ENCODE data around the gene TAF5L. TPM values are rescaled to one million over a fixed set of nuclear protein-coding genes. Genes with fewer than 3 reads are reported as not detected.

TAF5L gene
- polyA plus RNA-seq, 4 donors = 8.4 to 16.3 (median 10.5) TPM

- WGBS, 3 donors = 91 to 98% (median 94%) methylated on average over 4 of the region's 4 CpGs
- Histone ChIP-seq H3K27me3 (ENCODE audit: control insufficient read depth in 3 of 3, insufficient read depth in 3 of 3, low read length in 3 of 3) (no peaks in the 10 kb centered on the region), H3K36me3 (ENCODE audit: control insufficient read depth in 3 of 3, insufficient read depth in 2 of 3, low read depth in 1 of 3, low read length in 3 of 3) (peaks cover 13 to 45% (median 15%) of the 10 kb centered on the region in 3 donors), H3K9me3 (ENCODE audit: control insufficient read depth in 2 of 2, insufficient read depth in 1 of 2, low read depth in 1 of 2, low read length in 1 of 2) (no peaks in the 10 kb centered on the region), H3K4me1 (ENCODE audit: control insufficient read depth in 3 of 3, insufficient read depth in 2 of 3, low read depth in 1 of 3, low read length in 2 of 3) (no peaks in the 10 kb centered on the region), H3K4me3 (ENCODE audit: low read depth in 1 of 3, low read length in 3 of 3) (no peak overlapping the region), H3K27ac (ENCODE audit: low read depth in 1 of 3, low read length in 2 of 3) (no peak overlapping the region)
- no peak for FAIRE-seq
- DNase-seq = no peak
Measured at GRCh38 chr1:229650045-229650444, 24.1 kb upstream of the TAF5L start.

- Histone ChIP-seq H3K27ac (ENCODE audit: low read depth in 1 of 3, low read length in 2 of 3) (no peak overlapping the region), H3K27me3 (ENCODE audit: control insufficient read depth in 3 of 3, insufficient read depth in 3 of 3, low read length in 3 of 3) (no peaks in the 10 kb centered on the region), H3K9me3 (ENCODE audit: control insufficient read depth in 2 of 2, insufficient read depth in 1 of 2, low read depth in 1 of 2, low read length in 1 of 2) (no peaks in the 10 kb centered on the region), H3K4me1 (ENCODE audit: control insufficient read depth in 3 of 3, insufficient read depth in 2 of 3, low read depth in 1 of 3, low read length in 2 of 3) (no peaks in the 10 kb centered on the region), H3K36me3 (ENCODE audit: control insufficient read depth in 3 of 3, insufficient read depth in 2 of 3, low read depth in 1 of 3, low read length in 3 of 3) (peaks cover 9 to 48% (median 17%) of the 10 kb centered on the region in 3 donors), H3K4me3 (ENCODE audit: low read depth in 1 of 3, low read length in 3 of 3) (no peak overlapping the region)
- FAIRE-seq (no peak), DNase-seq (no peak)
- 95 to 97% (median 96%) methylated on average over 4 of the region's 4 CpGs for WGBS, 3 donors
Measured at GRCh38 chr1:229648406-229648805, 22.5 kb upstream of the TAF5L start.

DNA sequence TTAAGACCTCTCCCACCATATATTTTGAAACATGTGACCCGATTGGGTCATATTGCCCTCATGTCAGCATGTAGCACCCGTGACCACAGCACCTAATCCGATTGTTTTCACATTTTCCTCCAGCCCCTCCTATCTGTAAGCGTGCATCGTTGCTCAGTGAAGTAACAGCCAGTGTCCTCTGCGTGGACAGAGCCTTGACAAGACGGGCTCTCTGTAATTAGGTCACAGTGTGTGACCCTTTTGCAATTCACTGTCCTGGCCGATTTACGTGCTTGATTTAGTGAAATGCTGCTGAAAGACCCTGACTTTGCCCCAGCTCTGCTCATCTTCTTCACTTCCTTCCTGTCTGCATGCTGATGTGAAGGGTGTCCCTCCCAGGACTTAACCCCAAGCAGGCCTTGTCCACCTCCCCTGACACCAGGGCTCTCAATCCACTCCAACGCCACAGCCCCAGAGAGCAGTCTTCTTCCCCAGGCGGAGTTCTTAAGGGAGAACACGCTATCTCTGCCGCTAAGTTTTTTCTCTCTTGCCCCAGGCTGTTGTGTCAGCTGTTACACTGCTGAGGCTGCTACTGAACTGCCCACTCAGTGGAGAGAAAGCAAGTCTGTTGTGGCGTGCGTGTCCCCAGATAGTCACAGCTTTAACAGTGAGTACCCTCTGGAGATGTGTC, 19.5 kb upstream of the TAF5L start:
- Histone ChIP-seq H3K4me3 (ENCODE audit: low read depth in 1 of 3, low read length in 3 of 3) (no peak overlapping the region), H3K4me1 (ENCODE audit: control insufficient read depth in 3 of 3, insufficient read depth in 2 of 3, low read depth in 1 of 3, low read length in 2 of 3) (no peaks in the 10 kb centered on the region), H3K27me3 (ENCODE audit: control insufficient read depth in 3 of 3, insufficient read depth in 3 of 3, low read length in 3 of 3) (no peaks in the 10 kb centered on the region), H3K27ac (ENCODE audit: low read depth in 1 of 3, low read length in 2 of 3) (no peak overlapping the region), H3K9me3 (ENCODE audit: control insufficient read depth in 2 of 2, insufficient read depth in 1 of 2, low read depth in 1 of 2, low read length in 1 of 2) (no peaks in the 10 kb centered on the region), H3K36me3 (ENCODE audit: control insufficient read depth in 3 of 3, insufficient read depth in 2 of 3, low read depth in 1 of 3, low read length in 3 of 3) (peaks cover 12 to 44% (median 13%) of the 10 kb centered on the region in 3 donors)
- DNase-seq = no peak
- 93 to 97% (median 97%) methylated on average over 15 of the region's 15 CpGs for WGBS, 3 donors
- FAIRE-seq = no peak

DNA sequence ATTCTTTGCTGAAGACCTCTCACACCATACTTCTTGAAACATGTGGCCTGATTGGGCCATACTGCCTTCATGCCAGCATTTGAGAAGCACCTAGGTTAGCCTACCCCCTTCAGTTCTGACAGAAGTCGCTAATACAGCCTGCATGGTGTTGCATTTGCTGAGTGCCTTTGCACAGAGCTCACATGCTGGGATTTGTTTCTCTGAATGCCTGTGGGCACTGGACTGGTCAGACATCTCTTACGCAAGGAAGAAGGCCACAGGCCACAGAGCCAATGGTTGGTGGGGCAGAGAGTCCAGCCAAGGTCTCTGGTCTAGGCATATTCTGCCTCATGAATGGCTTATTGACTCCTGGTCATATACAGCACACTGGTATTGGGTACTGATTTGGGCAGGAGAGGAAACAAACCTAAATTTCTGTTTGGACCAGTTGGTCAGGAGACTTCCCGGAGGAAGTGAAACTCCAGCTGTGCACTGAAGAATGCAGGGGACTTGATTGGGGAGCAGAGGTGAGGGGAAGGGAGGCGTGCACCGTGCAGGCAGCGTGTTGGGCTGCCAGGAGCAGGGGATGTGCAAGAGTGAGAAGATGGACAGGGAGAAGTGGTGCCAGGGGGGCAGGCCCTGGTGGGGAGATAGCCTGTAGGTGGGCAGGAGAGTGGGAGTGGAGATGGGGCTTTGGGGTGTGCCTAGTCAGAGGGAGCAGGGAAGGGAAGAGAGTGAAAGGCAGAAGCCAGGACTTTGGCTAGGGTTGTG, 18.2 kb upstream of the TAF5L start:
- Histone ChIP-seq H3K9me3 (ENCODE audit: control insufficient read depth in 2 of 2, insufficient read depth in 1 of 2, low read depth in 1 of 2, low read length in 1 of 2) (no peaks in the 10 kb centered on the region), H3K4me3 (ENCODE audit: low read depth in 1 of 3, low read length in 3 of 3) (no peak overlapping the region), H3K4me1 (ENCODE audit: control insufficient read depth in 3 of 3, insufficient read depth in 2 of 3, low read depth in 1 of 3, low read length in 2 of 3) (no peaks in the 10 kb centered on the region), H3K36me3 (ENCODE audit: control insufficient read depth in 3 of 3, insufficient read depth in 2 of 3, low read depth in 1 of 3, low read length in 3 of 3) (peaks cover 8 to 45% (median 8%) of the 10 kb centered on the region in 3 donors), H3K27ac (ENCODE audit: low read depth in 1 of 3, low read length in 2 of 3) (no peak overlapping the region), H3K27me3 (ENCODE audit: control insufficient read depth in 3 of 3, insufficient read depth in 3 of 3, low read length in 3 of 3) (no peaks in the 10 kb centered on the region)
- DNase-seq = no peak
- FAIRE-seq = no peak
- WGBS, 3 donors = 88 to 97% (median 94%) methylated on average over 6 of the region's 6 CpGs

DNA sequence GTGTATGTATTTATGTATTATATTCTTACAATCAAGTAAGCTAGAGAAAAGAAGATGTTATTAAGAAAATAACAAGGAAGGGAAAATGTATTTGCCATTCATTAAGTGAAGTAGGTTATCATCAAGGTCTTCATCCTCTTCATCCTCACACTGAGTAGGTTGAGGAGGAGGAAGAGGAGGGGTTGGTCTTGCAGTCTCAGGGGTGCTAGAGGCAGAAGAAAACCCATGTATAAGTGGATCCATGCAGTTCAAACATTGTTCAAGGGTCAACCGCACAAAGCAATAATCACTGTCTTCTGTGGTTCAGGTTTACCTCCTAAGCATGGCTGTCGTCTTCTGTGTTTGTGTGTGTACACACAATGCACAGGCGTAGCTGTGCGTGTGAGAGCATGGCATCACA, 17.0 kb upstream of the TAF5L start:
- DNase-seq (no peak), FAIRE-seq (no peak)
- H3K9me3 ChIP-seq (ENCODE audit: control insufficient read depth in 2 of 2, insufficient read depth in 1 of 2, low read depth in 1 of 2, low read length in 1 of 2) = no peaks in the 10 kb centered on the region
- 92 to 95% (median 95%) methylated on average over 4 of the region's 4 CpGs for WGBS, 3 donors
- H3K4me1 ChIP-seq (ENCODE audit: control insufficient read depth in 3 of 3, insufficient read depth in 2 of 3, low read depth in 1 of 3, low read length in 2 of 3) = no peaks in the 10 kb centered on the region
- H3K4me3 ChIP-seq (ENCODE audit: low read depth in 1 of 3, low read length in 3 of 3) = no peak overlapping the region
- peaks cover 8 to 50% (median 9%) of the 10 kb centered on the region in 3 donors for H3K36me3 ChIP-seq (ENCODE audit: control insufficient read depth in 3 of 3, insufficient read depth in 2 of 3, low read depth in 1 of 3, low read length in 3 of 3)
- no peaks in the 10 kb centered on the region for H3K27me3 ChIP-seq (ENCODE audit: control insufficient read depth in 3 of 3, insufficient read depth in 3 of 3, low read length in 3 of 3)
- no peak overlapping the region for H3K27ac ChIP-seq (ENCODE audit: low read depth in 1 of 3, low read length in 2 of 3)

DNA sequence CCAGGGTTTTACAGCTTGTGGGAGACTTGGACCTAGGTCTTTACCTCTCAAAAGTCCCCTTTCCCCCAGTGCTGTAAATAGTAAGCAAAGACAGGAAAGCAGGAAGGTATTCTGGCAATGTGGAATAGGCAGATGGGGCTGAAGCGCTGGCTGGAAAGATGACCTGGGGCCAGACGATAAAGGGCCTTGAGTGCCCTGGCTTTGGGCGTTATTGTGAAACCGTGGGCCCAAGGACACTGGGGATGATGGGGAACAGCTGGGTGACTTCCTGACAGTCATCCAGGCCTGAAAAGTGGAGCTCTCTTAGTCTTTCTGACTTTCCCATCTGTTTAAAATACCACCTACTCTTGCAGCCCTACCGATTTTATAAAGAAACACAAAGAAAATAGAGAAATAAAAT, 16.5 kb upstream of the TAF5L start:
- DNase-seq = no peak
- no peak for FAIRE-seq
- Histone ChIP-seq H3K36me3 (ENCODE audit: control insufficient read depth in 3 of 3, insufficient read depth in 2 of 3, low read depth in 1 of 3, low read length in 3 of 3) (peaks cover 5 to 52% (median 7%) of the 10 kb centered on the region in 3 donors), H3K27me3 (ENCODE audit: control insufficient read depth in 3 of 3, insufficient read depth in 3 of 3, low read length in 3 of 3) (no peaks in the 10 kb centered on the region), H3K4me1 (ENCODE audit: control insufficient read depth in 3 of 3, insufficient read depth in 2 of 3, low read depth in 1 of 3, low read length in 2 of 3) (no peaks in the 10 kb centered on the region), H3K27ac (ENCODE audit: low read depth in 1 of 3, low read length in 2 of 3) (no peak overlapping the region), H3K9me3 (ENCODE audit: control insufficient read depth in 2 of 2, insufficient read depth in 1 of 2, low read depth in 1 of 2, low read length in 1 of 2) (no peaks in the 10 kb centered on the region), H3K4me3 (ENCODE audit: low read depth in 1 of 3, low read length in 3 of 3) (no peak overlapping the region)
- 78 to 84% (median 81%) methylated on average over 5 of the region's 5 CpGs for WGBS, 3 donors

DNA sequence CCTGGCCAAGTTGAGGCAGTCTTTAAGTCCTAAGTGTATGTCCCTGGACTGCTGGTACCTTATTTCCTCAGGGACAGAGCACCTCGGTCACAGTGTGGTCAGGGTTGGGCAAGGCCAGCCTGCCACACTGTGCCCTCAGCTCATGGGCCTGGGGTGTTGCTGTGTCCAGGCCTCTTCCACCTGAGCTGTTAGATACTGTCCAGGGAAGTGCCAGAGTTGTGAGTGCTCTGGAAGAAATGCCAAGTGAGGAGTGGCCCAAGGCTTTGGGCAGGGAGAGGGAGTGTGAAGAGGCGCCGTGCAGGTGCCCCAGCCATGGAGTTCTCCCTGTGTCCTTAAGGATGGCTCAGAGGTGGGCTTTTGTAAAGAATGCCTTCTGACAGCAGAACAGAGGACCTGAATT, 15.4 kb upstream of the TAF5L start:
- 93 to 98% (median 98%) methylated on average over 3 of the region's 3 CpGs for WGBS, 3 donors
- DNase-seq = no peak
- Histone ChIP-seq H3K9me3 (ENCODE audit: control insufficient read depth in 2 of 2, insufficient read depth in 1 of 2, low read depth in 1 of 2, low read length in 1 of 2) (no peaks in the 10 kb centered on the region), H3K4me1 (ENCODE audit: control insufficient read depth in 3 of 3, insufficient read depth in 2 of 3, low read depth in 1 of 3, low read length in 2 of 3) (no peaks in the 10 kb centered on the region), H3K27me3 (ENCODE audit: control insufficient read depth in 3 of 3, insufficient read depth in 3 of 3, low read length in 3 of 3) (no peaks in the 10 kb centered on the region), H3K4me3 (ENCODE audit: low read depth in 1 of 3, low read length in 3 of 3) (no peak overlapping the region), H3K36me3 (ENCODE audit: control insufficient read depth in 3 of 3, insufficient read depth in 2 of 3, low read depth in 1 of 3, low read length in 3 of 3) (peaks cover 7 to 54% (median 14%) of the 10 kb centered on the region in 3 donors), H3K27ac (ENCODE audit: low read depth in 1 of 3, low read length in 2 of 3) (no peak overlapping the region)
- no peak for FAIRE-seq

- DNase-seq (peak in 1 of 2 donors; percentile 31), FAIRE-seq (no peak)
- no peaks in the 10 kb centered on the region for H3K27me3 ChIP-seq (ENCODE audit: control insufficient read depth in 3 of 3, insufficient read depth in 3 of 3, low read length in 3 of 3)
- WGBS, 3 donors = 37 to 75% (median 56%) methylated on average over 12 of the region's 12 CpGs
- H3K36me3 ChIP-seq (ENCODE audit: control insufficient read depth in 3 of 3, insufficient read depth in 2 of 3, low read depth in 1 of 3, low read length in 3 of 3) = peaks cover 11 to 54% (median 14%) of the 10 kb centered on the region in 3 donors
- no peak overlapping the region for H3K4me3 ChIP-seq (ENCODE audit: low read depth in 1 of 3, low read length in 3 of 3)
- H3K9me3 ChIP-seq (ENCODE audit: control insufficient read depth in 2 of 2, insufficient read depth in 1 of 2, low read depth in 1 of 2, low read length in 1 of 2) = no peaks in the 10 kb centered on the region
- H3K4me1 ChIP-seq (ENCODE audit: control insufficient read depth in 3 of 3, insufficient read depth in 2 of 3, low read depth in 1 of 3, low read length in 2 of 3) = no peaks in the 10 kb centered on the region
- H3K27ac ChIP-seq (ENCODE audit: low read depth in 1 of 3, low read length in 2 of 3) = no peak overlapping the region
Measured at GRCh38 chr1:229640455-229640854, 14.5 kb upstream of the TAF5L start.

All from small intestine (tissue), 7 donors.